ENCODE measurements around the gene SLIT3. TPM values are rescaled to one million over a fixed set of nuclear protein-coding genes. Genes with fewer than 3 reads are reported as not detected.

The SLIT3 gene
- total and polyA plus RNA-seq, 2 donors (not counting 3 experiments of a cell fraction or from before 2014, with no cell fraction given), result 0.90 to 1.0 TPM

DNA sequence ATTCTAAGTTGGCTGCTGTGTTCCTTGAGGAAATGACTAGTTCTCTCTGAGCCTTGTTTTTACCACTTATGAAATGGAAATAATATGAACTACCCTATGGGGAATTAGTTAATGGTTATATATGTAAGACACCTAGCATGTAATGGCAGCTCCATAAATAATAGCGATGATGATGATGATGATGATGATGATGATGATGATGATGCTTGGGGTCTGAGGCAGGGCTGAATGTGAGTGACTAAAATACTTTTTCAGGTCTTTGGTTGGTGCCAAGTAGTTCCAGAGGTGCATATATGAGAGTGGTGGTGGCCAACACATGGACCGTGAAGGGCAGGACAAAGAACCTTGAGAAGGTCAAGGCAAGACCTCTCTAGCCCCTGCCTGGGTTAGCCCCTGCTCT lies 598.4 kb downstream of the SLIT3 start:
- TF ChIP-seq, protein P1, sequence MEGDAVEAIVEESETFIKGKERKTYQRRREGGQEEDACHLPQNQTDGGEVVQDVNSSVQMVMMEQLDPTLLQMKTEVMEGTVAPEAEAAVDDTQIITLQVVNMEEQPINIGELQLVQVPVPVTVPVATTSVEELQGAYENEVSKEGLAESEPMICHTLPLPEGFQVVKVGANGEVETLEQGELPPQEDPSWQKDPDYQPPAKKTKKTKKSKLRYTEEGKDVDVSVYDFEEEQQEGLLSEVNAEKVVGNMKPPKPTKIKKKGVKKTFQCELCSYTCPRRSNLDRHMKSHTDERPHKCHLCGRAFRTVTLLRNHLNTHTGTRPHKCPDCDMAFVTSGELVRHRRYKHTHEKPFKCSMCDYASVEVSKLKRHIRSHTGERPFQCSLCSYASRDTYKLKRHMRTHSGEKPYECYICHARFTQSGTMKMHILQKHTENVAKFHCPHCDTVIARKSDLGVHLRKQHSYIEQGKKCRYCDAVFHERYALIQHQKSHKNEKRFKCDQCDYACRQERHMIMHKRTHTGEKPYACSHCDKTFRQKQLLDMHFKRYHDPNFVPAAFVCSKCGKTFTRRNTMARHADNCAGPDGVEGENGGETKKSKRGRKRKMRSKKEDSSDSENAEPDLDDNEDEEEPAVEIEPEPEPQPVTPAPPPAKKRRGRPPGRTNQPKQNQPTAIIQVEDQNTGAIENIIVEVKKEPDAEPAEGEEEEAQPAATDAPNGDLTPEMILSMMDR (IDR thresholded peaks at IDR 0.05; ENCODE audit: extremely low read depth in 1 of 2, insufficient read depth in 1 of 2, low read depth in 1 of 2, low read length in 2 of 2), result no peak
- no peak for TF ChIP-seq EZH2 (IDR thresholded peaks at IDR 0.05; ENCODE audit: borderline replicate concordance, low read depth, low read length, severe bottlenecking)
- no peak for TF ChIP-seq POLR2A (IDR thresholded peaks at IDR 0.05; ENCODE audit: low read depth, low read length)
- TF ChIP-seq, protein P2, sequence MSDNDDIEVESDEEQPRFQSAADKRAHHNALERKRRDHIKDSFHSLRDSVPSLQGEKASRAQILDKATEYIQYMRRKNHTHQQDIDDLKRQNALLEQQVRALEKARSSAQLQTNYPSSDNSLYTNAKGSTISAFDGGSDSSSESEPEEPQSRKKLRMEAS (IDR thresholded peaks at IDR 0.05; ENCODE audit: insufficient read depth, insufficient read length), result no peak
- no peak for TF ChIP-seq POLR2AphosphoS5 (IDR thresholded peaks at IDR 0.05; ENCODE audit: insufficient read depth, low read depth, low read length)
- no peak overlapping the region for H3K27ac ChIP-seq (ENCODE audit: insufficient read depth, low read depth, low read length)
- dilution Hi-C loops (cut with MboI; ENCODE audit: extremely low pct_ligation_motif_present, low sequenced_read_pairs), result no loop called here
- no peaks in the 10 kb centered on the region for H3K4me1 ChIP-seq (ENCODE audit: control insufficient read depth, extremely low read depth, insufficient read depth, low read length)
- POLR2A ChIA-PET, result no interaction called here
- H3K9me1 ChIP-seq (replicated peaks; ENCODE audit: control insufficient read depth, extremely low read depth, insufficient read depth, low read length), result no peaks in the 10 kb centered on the region
- H4K20me1 ChIP-seq (replicated peaks; ENCODE audit: control insufficient read depth, extremely low read depth, insufficient read depth, low read length), result no peaks in the 10 kb centered on the region
- no peak overlapping the region for H3K4me3 ChIP-seq (replicated peaks in 1 of 3; ENCODE audit: insufficient read depth in 1 of 3, low read depth in 1 of 3, low read length in 3 of 3)
- no peaks in the 10 kb centered on the region for H3K9me3 ChIP-seq (replicated peaks; ENCODE audit: control insufficient read depth, insufficient read depth, low read length)
- BruUV-seq (replicated peaks), result no TSS peak
- no peaks in the 10 kb centered on the region for H3K36me3 ChIP-seq (ENCODE audit: control insufficient read depth in 2 of 2, extremely low read depth in 1 of 2, insufficient read depth in 2 of 2, low read length in 2 of 2)
- no peak overlapping the region for H3K9ac ChIP-seq (replicated peaks; ENCODE audit: extremely low read depth, insufficient read depth, low read length)
- intact Hi-C loops (cut with micrococcal nuclease), result no loop called here
- DNase-seq (ENCODE audit: low read depth, low spot score), result no peak
- no peak for FAIRE-seq
- H3K27me3 ChIP-seq (ENCODE audit: control insufficient read depth in 2 of 2, insufficient read depth in 2 of 2, low read length in 2 of 2), result no peaks in the 10 kb centered on the region
- H2AFZ ChIP-seq (ENCODE audit: low read depth, low read length), result no peak overlapping the region
- no peaks in the 10 kb centered on the region for H3K79me2 ChIP-seq (ENCODE audit: control insufficient read depth, insufficient read depth, low read length)
- CTCF ChIA-PET, result no interaction called here
- no peak overlapping the region for H3K4me2 ChIP-seq (ENCODE audit: insufficient read depth, low read length)

DNA sequence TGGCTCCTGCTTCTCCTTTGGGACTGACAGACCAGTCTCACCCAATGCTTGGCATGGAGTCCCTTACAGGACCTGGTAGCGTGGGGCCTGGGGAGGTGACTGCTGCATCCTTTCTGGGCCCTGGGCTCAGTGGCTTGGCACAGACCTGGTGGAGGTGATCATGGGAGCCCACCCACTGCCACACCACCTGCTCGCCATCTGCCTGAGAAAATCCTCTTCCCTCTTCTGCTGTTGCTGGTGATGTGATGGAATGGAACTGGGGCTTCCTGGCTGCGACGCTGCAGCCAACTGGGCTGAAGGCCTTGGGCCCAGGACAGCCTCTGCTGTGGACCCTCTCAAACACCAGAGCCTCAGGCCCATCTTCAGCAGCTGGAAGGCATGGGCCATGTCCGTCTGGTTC lies 599.3 kb downstream of the SLIT3 start:
- intact Hi-C loops (cut with micrococcal nuclease) (no loop called here), dilution Hi-C loops (cut with MboI; ENCODE audit: extremely low pct_ligation_motif_present, low sequenced_read_pairs) (no loop called here)
- CTCF ChIA-PET, result no interaction called here
- no peak for DNase-seq (ENCODE audit: low read depth, low spot score)
- POLR2A ChIA-PET, result no interaction called here
- no peak for TF ChIP-seq POLR2A (IDR thresholded peaks at IDR 0.05; ENCODE audit: low read depth, low read length)
- TF ChIP-seq POLR2AphosphoS5 (IDR thresholded peaks at IDR 0.05; ENCODE audit: insufficient read depth, low read depth, low read length), result no peak
- TF ChIP-seq, protein P1 (IDR thresholded peaks at IDR 0.05; ENCODE audit: extremely low read depth in 1 of 2, insufficient read depth in 1 of 2, low read depth in 1 of 2, low read length in 2 of 2), result no peak
- TF ChIP-seq, protein P2 (IDR thresholded peaks at IDR 0.05; ENCODE audit: insufficient read depth, insufficient read length), result no peak
- no peak for TF ChIP-seq GATA2 (IDR thresholded peaks at IDR 0.05; ENCODE audit: insufficient read depth, insufficient read length, low read depth, low read length)
- no peak for TF ChIP-seq EZH2 (IDR thresholded peaks at IDR 0.05; ENCODE audit: borderline replicate concordance, low read depth, low read length, severe bottlenecking)
- TF ChIP-seq FOS (IDR thresholded peaks at IDR 0.05; ENCODE audit: borderline replicate concordance, insufficient read depth, low read length), result no peak
- TF ChIP-seq JUN (IDR thresholded peaks at IDR 0.05; ENCODE audit: borderline replicate concordance, insufficient read depth, insufficient read length, low read depth), result no peak
- TF ChIP-seq MYC (IDR thresholded peaks at IDR 0.05; ENCODE audit: low read depth, low read length), result no peak
- Histone ChIP-seq H3K27me3 (ENCODE audit: control insufficient read depth in 2 of 2, insufficient read depth in 2 of 2, low read length in 2 of 2) (no peaks in the 10 kb centered on the region), H3K9ac (replicated peaks; ENCODE audit: extremely low read depth, insufficient read depth, low read length) (no peak overlapping the region), H3K9me3 (replicated peaks; ENCODE audit: control insufficient read depth, insufficient read depth, low read length) (no peaks in the 10 kb centered on the region), H3K4me1 (ENCODE audit: control insufficient read depth, extremely low read depth, insufficient read depth, low read length) (no peaks in the 10 kb centered on the region), H3K36me3 (ENCODE audit: control insufficient read depth in 2 of 2, extremely low read depth in 1 of 2, insufficient read depth in 2 of 2, low read length in 2 of 2) (no peaks in the 10 kb centered on the region), H3K4me2 (ENCODE audit: insufficient read depth, low read length) (no peak overlapping the region), H4K20me1 (replicated peaks; ENCODE audit: control insufficient read depth, extremely low read depth, insufficient read depth, low read length) (no peaks in the 10 kb centered on the region), H3K79me2 (ENCODE audit: control insufficient read depth, insufficient read depth, low read length) (no peaks in the 10 kb centered on the region), H3K9me1 (replicated peaks; ENCODE audit: control insufficient read depth, extremely low read depth, insufficient read depth, low read length) (no peaks in the 10 kb centered on the region), H3K4me3 (replicated peaks in 1 of 3; ENCODE audit: insufficient read depth in 1 of 3, low read depth in 1 of 3, low read length in 3 of 3) (no peak overlapping the region), H2AFZ (ENCODE audit: low read depth, low read length) (no peak overlapping the region), H3K27ac (ENCODE audit: insufficient read depth, low read depth, low read length) (no peak overlapping the region)
- BruUV-seq (replicated peaks), result no TSS peak
- no peak for FAIRE-seq
